Stimulated activated CD4-positive, alpha-beta T cell treated with anti-CD3 and anti-CD28 coated beads, Interleukin-1b, Interleukin-23, amount 100 ng/mL, for 4 hours (primary cell): ENCODE data around the gene GOLGA8H.
"Not testable (repeated sequence)": the region's sequence is repeated elsewhere in the genome, so short reads cannot be mapped to it uniquely, and the experiment has no call there.

Source experiments
- DNase-seq, 2 donors: peaks; one replicate each; pipeline ENCODE4 v3.0.0-alpha.2; 2020; ENCODE audit warnings: low read depth in 2 of 2

The GOLGA8H gene

GRCh38 chr15:30603796-30604195, at the start of gene GOLGA8H:
GOLGA8H (plus strand) TSS chr15:30604028; CDS start chr15:30604126, 98 bp downstream.
- DNase-seq = not testable (repeated sequence)

- not testable (repeated sequence) for DNase-seq
Measured at GRCh38 chr15:30566949-30567348, 36.9 kb upstream of the GOLGA8H start.

GRCh38 chr15:30573012-30573491, 30.8 kb upstream of the GOLGA8H start:
- not testable (repeated sequence) for DNase-seq

- not testable (repeated sequence) for DNase-seq
Measured at GRCh38 chr15:30579394-30579970, 24.3 kb upstream of the GOLGA8H start.

GRCh38 chr15:30580716-30581115, 23.1 kb upstream of the GOLGA8H start:
- not testable (repeated sequence) for DNase-seq

GRCh38 chr15:30598953-30599352, 4.9 kb upstream of the GOLGA8H start:
- DNase-seq = not testable (repeated sequence)

GRCh38 chr15:30612271-30612670, 8.4 kb downstream of the GOLGA8H start:
- not testable (repeated sequence) for DNase-seq

GRCh38 chr15:30621342-30621741, 17.5 kb downstream of the GOLGA8H start:
- not testable (repeated sequence) for DNase-seq

- peak; percentile 86 to 87 for DNase-seq
Measured at GRCh38 chr15:30625436-30626193, 21.8 kb downstream of the GOLGA8H start, which contains the start of gene ARHGAP11B. ARHGAP11B (plus strand) TSS chr15:30626128.

- DNase-seq = not testable (repeated sequence)
Measured at GRCh38 chr15:30626194-30626565, 22.4 kb downstream of the GOLGA8H start.

- not testable (repeated sequence) for DNase-seq
Measured at GRCh38 chr15:30626632-30627031, 22.8 kb downstream of the GOLGA8H start.

- DNase-seq = no peak
Measured at GRCh38 chr15:30650012-30650929, 46.4 kb downstream of the GOLGA8H start.

GRCh38 chr15:30661154-30661553, 57.3 kb downstream of the GOLGA8H start:
- not testable (repeated sequence) for DNase-seq
